Measurements from ENCODE around the gene CCND1. TPM values are rescaled to one million over a fixed set of nuclear protein-coding genes. Genes with fewer than 3 reads are reported as not detected.

CCND1 gene
- 156 to 249 TPM (median 201 TPM) in 5 replicates for total RNA-seq (2022; extraction: Qiagen RNA extraction)

DNA sequence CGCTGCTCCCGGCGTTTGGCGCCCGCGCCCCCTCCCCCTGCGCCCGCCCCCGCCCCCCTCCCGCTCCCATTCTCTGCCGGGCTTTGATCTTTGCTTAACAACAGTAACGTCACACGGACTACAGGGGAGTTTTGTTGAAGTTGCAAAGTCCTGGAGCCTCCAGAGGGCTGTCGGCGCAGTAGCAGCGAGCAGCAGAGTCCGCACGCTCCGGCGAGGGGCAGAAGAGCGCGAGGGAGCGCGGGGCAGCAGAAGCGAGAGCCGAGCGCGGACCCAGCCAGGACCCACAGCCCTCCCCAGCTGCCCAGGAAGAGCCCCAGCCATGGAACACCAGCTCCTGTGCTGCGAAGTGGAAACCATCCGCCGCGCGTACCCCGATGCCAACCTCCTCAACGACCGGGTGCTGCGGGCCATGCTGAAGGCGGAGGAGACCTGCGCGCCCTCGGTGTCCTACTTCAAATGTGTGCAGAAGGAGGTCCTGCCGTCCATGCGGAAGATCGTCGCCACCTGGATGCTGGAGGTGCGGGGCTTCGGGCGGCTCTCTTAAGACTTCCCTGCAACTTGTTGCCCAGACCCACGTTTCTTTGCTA lies at the start of gene CCND1:
CCND1 (plus strand) TSS at position 162 of the 587 bp plus-strand sequence; CDS start at position 320, 158 bp downstream.

DNA sequence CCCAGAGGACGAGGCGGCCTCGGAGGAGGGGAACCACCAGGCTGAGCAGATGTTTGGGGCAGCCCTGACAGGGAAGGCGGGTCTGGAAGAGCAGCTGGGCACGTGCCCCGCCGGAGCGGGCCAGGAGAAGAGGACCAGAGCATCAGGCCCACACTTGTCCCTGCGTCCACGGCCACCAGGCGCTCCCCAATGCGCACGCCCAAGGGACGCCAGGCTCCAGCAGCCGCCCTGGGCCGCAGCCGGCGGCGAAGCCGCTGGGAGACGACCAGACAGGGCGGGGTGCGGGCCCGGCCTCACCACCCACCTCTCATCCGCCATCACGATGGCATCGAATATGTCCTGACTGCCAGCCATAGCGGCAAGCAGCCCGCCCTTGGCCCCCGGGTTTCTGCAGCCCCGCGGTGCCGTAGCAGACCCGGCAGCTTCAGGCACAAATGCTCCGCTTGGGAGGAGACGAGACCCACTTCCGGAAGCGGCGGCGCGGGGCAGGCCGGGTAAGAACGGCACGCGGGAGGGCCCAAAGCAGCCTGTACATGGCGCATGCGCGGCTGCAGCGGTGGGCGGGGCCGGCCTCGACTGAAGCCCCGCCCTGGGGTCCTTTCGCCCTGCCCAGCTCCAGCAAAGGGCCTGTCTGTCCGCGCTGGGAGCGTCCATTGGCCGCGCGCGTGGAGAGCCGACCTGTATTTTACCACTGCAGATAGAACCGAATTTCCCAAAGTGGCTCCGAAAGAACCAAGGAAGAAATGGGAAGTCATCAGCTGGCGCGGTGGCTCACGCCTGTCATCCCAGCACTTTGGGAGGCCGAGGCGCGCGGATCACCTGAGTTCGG lies 34.1 kb downstream of the CCND1 start, which contains the start of gene LTO1:
LTO1 (minus strand) TSS at position 468 of the 829 bp plus-strand sequence; CDS start at position 354, 114 bp downstream.

Other genes starting within 250 kb of the CCND1 start
- gene LINC01488, start 159.5 kb upstream of the CCND1 start, total RNA-seq (2022; extraction: Qiagen RNA extraction): not detected in 5 replicates
- 30.3 to 38.3 TPM (median 34.3 TPM) in 5 replicates for gene LTO1, start 34.2 kb downstream of the CCND1 start, total RNA-seq (2022; extraction: Qiagen RNA extraction)
- 0.05 to 0.12 TPM (median 0.08 TPM) in 4 of 5 replicates, not detected in the other for gene FGF19, start 62.9 kb downstream of the CCND1 start, total RNA-seq (2022; extraction: Qiagen RNA extraction)
- gene FGF4, start 134.2 kb downstream of the CCND1 start, total RNA-seq (2022; extraction: Qiagen RNA extraction): not detected in 5 replicates
- gene FGF3, start 178.3 kb downstream of the CCND1 start, total RNA-seq (2022; extraction: Qiagen RNA extraction): not detected in 5 replicates